Erythroblast (primary cell): ENCODE measurements around the gene DENND1B.

Experiments used
- DNase-seq, 2 experiments: peaks; one replicate each; lab custom pipeline; 2025; lab: John Stamatoyannopoulos, UW
- GATA1 ChIP-seq: IDR thresholded peaks from 2 replicates; pipeline ENCODE4 v1.6.1; 2011; ENCODE audit warnings: low read depth, mild to moderate bottlenecking, control low read depth, low read length, moderate library complexity
- POLR2A ChIP-seq: IDR thresholded peaks from 2 replicates; pipeline ENCODE4 v1.6.1; 2011; ENCODE audit warnings: mild to moderate bottlenecking, low read length

Gene DENND1B

DNA sequence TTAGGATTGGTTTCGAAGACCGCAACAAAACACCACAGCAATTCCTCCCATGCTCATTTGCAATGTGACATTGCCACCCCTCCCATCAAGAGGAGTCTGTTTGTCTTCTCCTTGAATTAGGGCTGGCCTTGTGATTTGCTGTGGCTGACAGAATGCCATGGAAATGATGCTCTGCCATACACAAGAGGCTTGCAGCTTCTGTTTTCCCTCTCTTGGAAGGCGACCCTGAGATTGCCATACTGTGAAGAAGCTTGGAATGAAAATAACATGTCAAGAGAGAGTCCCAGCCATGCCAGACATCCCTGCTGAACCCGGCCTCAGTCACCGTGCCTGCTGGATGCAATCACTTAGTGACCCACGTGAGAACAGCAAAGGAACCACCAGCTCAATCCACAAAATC, 294.8 kb downstream of the DENND1B start:
- DNase-seq: no peak
- no peak for TF ChIP-seq GATA1
- no peak for TF ChIP-seq POLR2A

DNA sequence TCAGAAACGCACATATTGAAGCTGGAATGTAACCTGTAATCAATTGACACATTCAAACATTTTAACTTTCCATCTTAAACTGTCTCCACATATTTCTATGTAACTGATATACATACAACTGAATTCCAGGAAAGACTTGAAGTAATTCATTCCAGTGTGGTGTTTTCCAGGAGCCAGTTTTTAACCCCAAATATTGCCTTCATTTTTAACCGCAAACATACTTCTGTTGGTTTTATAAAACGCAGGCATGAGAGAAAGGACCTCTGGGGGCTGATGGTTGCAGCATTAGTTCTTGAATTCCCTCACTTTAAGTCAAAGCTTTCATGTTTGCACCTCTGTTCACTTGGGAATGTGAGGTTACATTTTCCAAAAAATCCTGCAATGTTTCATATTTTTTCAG, 303.1 kb downstream of the DENND1B start:
- TF ChIP-seq GATA1: no peak
- no peak for DNase-seq

DNA sequence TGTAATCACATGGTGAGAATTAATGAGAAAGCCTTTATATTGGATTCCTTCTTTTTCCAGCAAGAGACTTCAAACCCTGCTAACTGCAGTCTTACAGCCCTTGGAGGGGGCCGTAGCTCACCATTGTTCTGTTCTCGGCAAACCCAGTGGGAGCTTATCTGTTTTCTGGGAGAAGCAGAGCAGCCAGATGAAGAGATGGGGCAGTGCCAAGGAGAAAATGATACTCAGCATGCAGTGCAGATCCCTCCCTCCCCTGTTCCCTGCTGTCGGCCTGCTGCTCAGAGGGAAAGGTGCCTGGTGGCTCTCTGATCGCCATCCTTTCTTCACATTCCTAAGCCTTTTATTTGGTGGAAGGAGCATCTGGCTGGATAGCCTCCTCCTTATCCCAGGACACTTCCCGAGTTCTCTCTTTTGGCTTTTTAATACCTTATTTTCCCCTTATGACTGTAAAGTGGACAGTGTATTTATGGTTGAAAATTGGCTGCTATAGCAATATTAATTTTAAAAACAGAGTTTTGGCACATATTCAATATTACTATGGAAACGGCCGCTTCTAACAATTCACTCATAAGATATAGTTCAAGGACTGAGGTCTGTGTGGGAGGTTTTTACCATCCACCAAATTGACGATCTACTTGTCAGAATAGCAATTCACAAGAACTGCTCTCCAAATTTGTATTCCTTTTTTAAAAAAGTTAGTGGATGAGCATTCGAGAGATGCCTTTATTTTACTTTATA, 303.9 kb downstream of the DENND1B start:
- no peak for TF ChIP-seq POLR2A
- no peak for TF ChIP-seq GATA1
- DNase-seq: no peak

DNA sequence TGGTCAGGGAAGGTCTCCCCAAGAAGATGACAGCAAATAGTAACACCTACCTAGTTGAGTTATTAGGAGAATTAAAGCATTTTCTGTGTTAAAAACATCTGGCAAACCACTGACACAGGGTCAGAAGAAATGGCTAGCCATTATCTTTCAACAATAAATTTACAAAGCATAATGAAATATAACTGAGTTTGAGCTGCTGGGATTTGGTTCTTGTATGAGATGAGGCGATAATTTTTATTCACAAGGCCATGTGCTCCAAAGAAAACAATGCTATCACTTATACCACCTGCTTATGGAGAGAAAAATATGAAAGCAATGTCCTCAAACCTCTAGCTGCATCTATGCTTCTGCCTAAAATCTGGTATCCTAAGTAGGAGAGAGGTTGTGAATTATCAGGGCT, 304.9 kb downstream of the DENND1B start:
- TF ChIP-seq POLR2A (no peak), GATA1 (no peak)
- no peak for DNase-seq

DNA sequence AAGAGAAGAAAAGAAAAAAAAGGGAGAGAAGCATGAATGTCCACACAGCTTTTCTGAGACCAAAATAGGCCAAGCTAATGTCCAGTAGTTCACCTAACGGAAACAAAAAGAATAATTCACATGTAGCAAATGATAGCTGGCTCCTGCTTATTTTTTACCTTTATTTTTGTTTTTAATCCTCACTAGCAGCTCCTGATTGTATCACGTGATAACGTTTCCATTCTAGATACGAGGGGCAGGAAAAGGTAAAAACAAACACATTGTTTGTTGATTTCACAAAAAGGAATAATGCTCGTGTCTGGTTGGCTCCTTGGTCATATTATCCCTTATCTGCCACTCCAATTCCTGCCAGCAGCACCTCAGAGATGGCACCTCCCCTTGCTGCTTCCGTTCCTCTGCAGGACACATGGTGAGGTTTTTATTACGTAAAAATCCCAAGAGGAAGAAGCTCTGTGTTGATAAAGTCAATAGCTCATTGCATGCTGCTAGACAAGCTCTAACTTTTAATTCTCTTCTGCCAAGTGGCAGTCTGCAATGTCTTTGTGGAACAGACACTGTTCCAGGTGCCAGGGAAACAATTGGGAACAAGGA, 305.6 kb downstream of the DENND1B start:
- DNase-seq: no peak
- no peak for TF ChIP-seq POLR2A
- TF ChIP-seq GATA1: no peak

DNA sequence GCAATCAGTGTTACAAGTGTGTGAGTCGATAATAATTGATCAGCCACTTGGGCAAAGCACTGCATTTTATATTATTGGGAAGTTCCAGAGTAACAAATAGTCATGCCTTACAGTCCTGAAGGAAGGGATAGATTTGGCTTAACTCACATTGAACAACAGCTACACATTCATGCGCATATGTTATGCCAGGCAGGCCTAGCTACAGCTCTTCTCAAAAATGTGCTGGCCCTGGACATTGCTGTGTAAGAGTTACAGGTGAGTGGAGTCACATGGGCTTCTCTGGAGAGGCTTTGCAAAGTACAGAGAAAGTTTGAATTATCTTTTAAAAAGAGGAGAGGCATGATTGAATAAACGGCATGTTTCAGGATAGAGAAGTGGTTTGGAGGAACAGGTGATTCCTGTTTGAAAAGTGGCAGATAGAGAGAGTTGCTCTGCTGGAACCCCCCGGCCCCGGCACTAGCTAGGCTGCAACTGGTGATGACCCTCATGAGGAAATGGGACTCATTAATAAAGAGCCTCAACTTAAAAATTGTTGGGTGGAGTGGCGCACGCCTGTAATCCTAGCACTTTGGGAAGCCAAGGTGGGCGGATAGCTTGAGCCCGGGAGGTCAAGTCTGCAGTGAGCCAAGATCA, 306.6 kb downstream of the DENND1B start:
- TF ChIP-seq GATA1: no peak
- no peak for TF ChIP-seq POLR2A
- DNase-seq: no peak

DNA sequence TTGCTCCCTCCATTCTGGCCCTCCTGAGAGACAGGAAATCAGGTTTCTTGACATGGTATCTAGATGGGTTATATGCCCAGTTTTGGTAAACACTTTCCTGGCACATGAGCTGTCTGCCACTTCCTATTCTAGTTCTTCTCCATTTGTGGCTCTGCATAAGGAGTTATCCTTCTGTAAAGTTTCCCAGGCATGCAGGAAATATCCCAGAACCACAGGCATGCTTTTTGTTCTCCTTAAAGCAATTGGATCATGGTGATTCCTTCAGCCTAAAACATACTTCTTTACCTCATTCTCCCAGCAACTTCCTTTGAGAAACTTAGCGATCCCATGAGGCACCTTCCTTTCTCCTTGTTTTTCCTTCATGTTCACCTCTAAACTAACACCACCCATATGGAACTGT, 307.4 kb downstream of the DENND1B start:
- no peak for DNase-seq
- TF ChIP-seq POLR2A (no peak), GATA1 (no peak)

DNA sequence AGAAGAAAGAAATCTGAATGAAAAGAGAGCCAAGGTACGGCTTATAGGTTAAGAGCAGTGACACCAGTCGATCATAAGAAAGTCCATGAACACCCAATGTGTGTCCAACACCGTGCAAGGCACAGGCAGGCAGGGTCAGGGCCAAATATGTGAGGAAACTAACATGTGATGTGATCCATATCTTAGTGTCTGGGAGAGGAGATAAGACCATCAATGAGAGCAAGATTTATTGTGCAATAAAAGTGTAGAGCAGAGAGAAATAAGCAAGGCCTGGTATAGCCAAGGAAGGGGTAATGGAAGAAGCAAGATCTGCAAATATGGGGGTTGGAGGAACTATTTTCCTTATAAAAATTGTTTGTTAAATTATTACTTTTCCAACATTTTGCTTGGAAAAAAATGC, 308.5 kb downstream of the DENND1B start:
- TF ChIP-seq GATA1: no peak
- TF ChIP-seq POLR2A: no peak
- peak; percentile 52 to 75 for DNase-seq

DNA sequence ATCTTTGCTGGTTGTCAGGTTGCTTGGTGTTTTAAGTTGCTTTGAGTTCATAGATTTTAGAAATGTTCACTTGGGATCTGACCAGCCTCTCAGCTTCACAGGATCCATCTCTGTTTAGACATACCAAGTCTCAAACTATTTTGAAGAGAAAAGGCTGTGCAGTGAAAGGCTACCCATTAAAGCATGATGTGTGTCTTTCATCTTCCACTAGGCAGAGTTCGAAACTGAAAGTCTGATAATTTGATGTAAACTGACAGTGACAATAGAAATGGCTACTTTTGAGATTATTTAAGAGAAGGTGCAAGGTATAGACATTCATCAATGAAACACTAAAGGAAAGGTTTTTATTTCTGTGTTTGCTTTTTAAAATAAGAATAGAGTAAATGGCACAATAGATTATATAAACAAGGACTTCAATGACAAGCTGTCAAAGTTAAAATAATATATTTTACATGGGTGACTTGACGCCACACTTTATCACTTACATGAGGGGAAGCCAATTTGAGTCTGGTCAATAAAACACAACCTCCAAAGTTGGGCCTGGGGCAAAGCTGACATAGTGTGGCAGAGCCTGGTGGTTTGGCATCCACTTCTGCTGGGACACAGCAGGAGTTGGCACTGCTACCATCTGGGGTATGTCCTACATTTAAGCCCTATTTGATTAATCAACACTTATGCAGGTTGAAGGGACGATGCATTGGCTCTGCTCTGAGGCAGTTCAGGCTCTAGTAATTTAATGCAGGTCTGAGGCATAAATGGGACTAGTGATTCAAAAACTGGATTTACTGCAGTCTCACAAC, 309.6 kb downstream of the DENND1B start:
- TF ChIP-seq POLR2A: no peak
- no peak for TF ChIP-seq GATA1
- no peak for DNase-seq

DNA sequence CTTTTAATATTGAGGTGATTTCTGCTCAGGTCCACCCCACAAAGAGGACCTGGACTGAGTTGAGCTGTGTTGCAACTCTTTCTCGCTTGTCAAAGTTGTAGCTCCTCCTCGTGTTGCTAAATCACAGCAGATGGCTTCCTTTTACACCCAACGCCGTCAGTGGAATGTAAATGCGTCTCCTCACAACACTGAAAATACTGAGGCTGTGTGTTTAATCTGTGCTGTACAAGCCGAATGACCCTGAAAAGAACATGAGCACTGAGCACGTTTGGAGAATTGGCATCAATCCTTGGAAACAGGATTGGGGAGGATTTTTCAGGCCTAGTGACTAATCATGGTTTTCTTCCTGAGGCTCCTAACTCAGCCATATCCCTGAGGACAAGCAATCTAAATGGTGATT, 311.2 kb downstream of the DENND1B start:
- TF ChIP-seq GATA1 (no peak), POLR2A (no peak)
- DNase-seq: no peak

DNA sequence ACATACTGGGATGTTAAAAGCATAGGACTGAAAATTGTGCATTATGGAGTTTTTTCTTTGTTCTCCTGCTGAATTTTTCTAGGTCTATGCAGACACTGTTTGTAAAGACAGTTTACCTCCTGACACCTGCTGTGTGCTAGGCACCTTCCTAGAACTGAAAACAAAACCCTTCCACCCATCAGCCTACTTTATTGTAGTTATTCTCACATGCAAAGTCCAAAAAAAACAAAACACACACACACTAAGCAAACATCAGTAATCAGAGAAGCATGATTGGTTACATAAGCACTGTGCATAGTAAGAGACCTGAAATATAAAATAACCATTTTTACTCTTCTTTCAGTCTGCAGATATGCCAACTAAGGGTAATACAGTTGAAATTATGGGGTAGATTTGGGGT, 312.1 kb downstream of the DENND1B start:
- DNase-seq: no peak

DNA sequence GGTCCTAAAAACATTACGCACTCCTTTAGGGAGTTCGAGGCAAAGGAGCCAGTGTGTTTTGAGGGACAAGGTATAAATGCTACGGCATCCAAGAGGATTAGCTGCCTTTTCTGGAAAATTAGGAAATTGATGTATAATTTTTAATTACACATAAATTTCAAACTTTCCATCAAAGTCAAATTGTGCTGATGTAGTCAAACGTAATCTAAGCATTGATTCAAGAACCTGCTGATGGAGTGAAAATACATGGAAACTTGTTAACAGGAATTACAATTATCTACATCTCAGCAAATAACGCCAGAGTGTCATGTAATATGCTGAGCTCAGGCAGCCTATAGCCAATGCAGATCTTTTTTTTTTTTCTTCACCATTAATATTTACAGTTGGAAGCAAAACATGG, 312.7 kb downstream of the DENND1B start:
- TF ChIP-seq GATA1 (no peak), POLR2A (no peak)
- no peak for DNase-seq

More for the DNA sequence above, 312.1 kb downstream of the DENND1B start:
- TF ChIP-seq POLR2A (no peak), GATA1 (no peak)
